ENCODE measurements around the gene ADORA2B.

ADORA2B gene

GRCh38 chr17:15957608-15958307 is 12.8 kb downstream of the ADORA2B start:
- no peaks in the 10 kb centered on the region for H3K36me3 ChIP-seq (ENCODE audit: insufficient read depth)
- H3K27me3 ChIP-seq (ENCODE audit: insufficient read depth, low read depth), result no peaks in the 10 kb centered on the region
- H3K27ac ChIP-seq, result no peak overlapping the region; the same call in 1 of the 2 replicates
- no peak overlapping the region for H3K4me2 ChIP-seq
- H2AFZ ChIP-seq (ENCODE audit: low read depth), result no peak overlapping the region
- H3K79me2 ChIP-seq (ENCODE audit: insufficient read depth, low read depth), result no peaks in the 10 kb centered on the region
- no peaks in the 10 kb centered on the region for H4K20me1 ChIP-seq (ENCODE audit: insufficient read depth)
- H3K4me3 ChIP-seq (IDR thresholded peaks at IDR 0.05; ENCODE audit: insufficient read depth, low read depth, low read length), result no peak overlapping the region
- TF ChIP-seq CTCF (conservative IDR thresholded peaks at IDR 0.05; ENCODE audit: low read depth, low read length), result no peak
- no peak overlapping the region for H3K9ac ChIP-seq
- peaks cover 11% of the 10 kb centered on the region for H3K4me1 ChIP-seq (ENCODE audit: low read depth, poor library complexity, severe bottlenecking)

GRCh38 chr17:15958484-15958854 is 13.5 kb downstream of the ADORA2B start:
- Histone ChIP-seq H3K79me2 (ENCODE audit: insufficient read depth, low read depth) (no peaks in the 10 kb centered on the region), H3K9ac (peak overlapping the region; percentile 25; the same call in 1 of the 2 replicates), H4K20me1 (ENCODE audit: insufficient read depth) (no peaks in the 10 kb centered on the region), H3K27me3 (ENCODE audit: insufficient read depth, low read depth) (no peaks in the 10 kb centered on the region), H3K4me1 (ENCODE audit: low read depth, poor library complexity, severe bottlenecking) (peaks cover 11% of the 10 kb centered on the region), H3K4me3 (IDR thresholded peaks at IDR 0.05; ENCODE audit: insufficient read depth, low read depth, low read length) (no peak overlapping the region), H3K27ac (peak overlapping the region; percentile 79), H3K4me2 (no peak overlapping the region; the same call in 1 of the 2 replicates), H3K36me3 (ENCODE audit: insufficient read depth) (no peaks in the 10 kb centered on the region), H2AFZ (ENCODE audit: low read depth) (no peak overlapping the region)
- TF ChIP-seq CTCF (conservative IDR thresholded peaks at IDR 0.05; ENCODE audit: low read depth, low read length), result no peak

- no peaks in the 10 kb centered on the region for H3K36me3 ChIP-seq (ENCODE audit: insufficient read depth)
- no peak overlapping the region for H2AFZ ChIP-seq (ENCODE audit: low read depth)
- H3K27me3 ChIP-seq (ENCODE audit: insufficient read depth, low read depth), result no peaks in the 10 kb centered on the region
- no peak overlapping the region for H3K4me2 ChIP-seq
- no peaks in the 10 kb centered on the region for H4K20me1 ChIP-seq (ENCODE audit: insufficient read depth)
- H3K4me3 ChIP-seq (IDR thresholded peaks at IDR 0.05; ENCODE audit: insufficient read depth, low read depth, low read length), result no peak overlapping the region
- no peak for TF ChIP-seq CTCF (conservative IDR thresholded peaks at IDR 0.05; ENCODE audit: low read depth, low read length)
- H3K79me2 ChIP-seq (ENCODE audit: insufficient read depth, low read depth), result no peaks in the 10 kb centered on the region
- H3K9ac ChIP-seq, result no peak overlapping the region
- H3K27ac ChIP-seq, result no peak overlapping the region
- H3K4me1 ChIP-seq (ENCODE audit: low read depth, poor library complexity, severe bottlenecking), result peaks cover 6% of the 10 kb centered on the region
Measured at GRCh38 chr17:15963670-15964110, 18.8 kb downstream of the ADORA2B start.

GRCh38 chr17:15965528-15965927 is 20.6 kb downstream of the ADORA2B start:
- Histone ChIP-seq H3K27ac (no peak overlapping the region), H4K20me1 (ENCODE audit: insufficient read depth) (no peaks in the 10 kb centered on the region), H3K79me2 (ENCODE audit: insufficient read depth, low read depth) (no peaks in the 10 kb centered on the region), H3K4me3 (IDR thresholded peaks at IDR 0.05; ENCODE audit: insufficient read depth, low read depth, low read length) (no peak overlapping the region), H3K9ac (no peak overlapping the region), H3K4me1 (ENCODE audit: low read depth, poor library complexity, severe bottlenecking) (no peaks in the 10 kb centered on the region), H3K36me3 (ENCODE audit: insufficient read depth) (no peaks in the 10 kb centered on the region), H3K4me2 (no peak overlapping the region), H3K27me3 (ENCODE audit: insufficient read depth, low read depth) (no peaks in the 10 kb centered on the region), H2AFZ (ENCODE audit: low read depth) (no peak overlapping the region)
- TF ChIP-seq CTCF (conservative IDR thresholded peaks at IDR 0.05; ENCODE audit: low read depth, low read length), result no peak
